Stimulated activated CD8-positive, alpha-beta memory T cell treated with anti-CD3 and anti-CD28 coated beads, Interleukin-12 subunit alpha, Interleukin-12 subunit beta, amount 100 ng/mL, for 24 hours (primary cell): ENCODE results near the gene C1orf198.

ENCODE experiments used
- DNase-seq: peaks from one replicate; pipeline ENCODE4 v3.0.0-alpha.2; 2020; ENCODE audit errors: extremely low read depth

C1orf198 gene

GRCh38 chr1:230833511-230833910 is 34.8 kb downstream of the C1orf198 start:
- DNase-seq: no peak

GRCh38 chr1:230832476-230832875 is 35.8 kb downstream of the C1orf198 start:
- DNase-seq: no peak

GRCh38 chr1:230831771-230832170 is 36.5 kb downstream of the C1orf198 start:
- no peak for DNase-seq

GRCh38 chr1:230828421-230828820 is 39.9 kb downstream of the C1orf198 start:
- DNase-seq: no peak

GRCh38 chr1:230827801-230828200 is 40.5 kb downstream of the C1orf198 start:
- no peak for DNase-seq

- no peak for DNase-seq
These were observed 41.1 kb downstream of the C1orf198 start for GRCh38 chr1:230827081-230827681.

GRCh38 chr1:230826166-230826875 is 42.0 kb downstream of the C1orf198 start:
- DNase-seq: no peak

GRCh38 chr1:230825761-230826160 is 42.6 kb downstream of the C1orf198 start:
- DNase-seq: no peak

GRCh38 chr1:230824919-230825721 is 43.2 kb downstream of the C1orf198 start:
- DNase-seq: no peak

- DNase-seq: no peak
These were observed 43.8 kb downstream of the C1orf198 start for GRCh38 chr1:230824551-230824918.

GRCh38 chr1:230823931-230824381 is 44.4 kb downstream of the C1orf198 start:
- no peak for DNase-seq

GRCh38 chr1:230823426-230823825 is 44.9 kb downstream of the C1orf198 start:
- no peak for DNase-seq

GRCh38 chr1:230822092-230822581 is 46.2 kb downstream of the C1orf198 start:
- DNase-seq: no peak

GRCh38 chr1:230821346-230821745 is 47.0 kb downstream of the C1orf198 start:
- no peak for DNase-seq

- no peak for DNase-seq
These were observed 47.8 kb downstream of the C1orf198 start for GRCh38 chr1:230820568-230820967.

- no peak for DNase-seq
These were observed 48.3 kb downstream of the C1orf198 start for GRCh38 chr1:230819976-230820375.

GRCh38 chr1:230818901-230819300 is 49.4 kb downstream of the C1orf198 start:
- no peak for DNase-seq

- no peak for DNase-seq
These were observed 50.0 kb downstream of the C1orf198 start for GRCh38 chr1:230818367-230818766.

- no peak for DNase-seq
These were observed 52.3 kb downstream of the C1orf198 start for GRCh38 chr1:230816018-230816417.

GRCh38 chr1:230814949-230815692 is 53.2 kb downstream of the C1orf198 start:
- no peak for DNase-seq

- no peak for DNase-seq
These were observed 55.8 kb downstream of the C1orf198 start for GRCh38 chr1:230812568-230812967.
